Gastrocnemius medialis (tissue), 4 donors: ENCODE measurements around the gene GRM8. TPM values are rescaled to one million over a fixed set of nuclear protein-coding genes. Genes with fewer than 3 reads are reported as not detected.

Experiments used
- ATAC-seq, 2 donors: fragments of 150-250 bp; one replicate each; pipeline ENCODE4 v1.9.1; 2016
- DNase-seq, 2 donors: peaks; one replicate each; pipeline ENCODE4 v3.0.0-alpha.2; 2019
- H3K27ac ChIP-seq, 4 donors: fragments of 200-600 bp; sonication (generic); 1 replicate in 1 of 4; 2 replicates in 3 of 4; pipeline ENCODE4 v1.5.1; 2016 to 2018; ENCODE audit warnings: mild to moderate bottlenecking in 2 of 4, moderate library complexity in 1 of 4
- H3K27me3 ChIP-seq, 3 donors: fragments of 200-600 bp; sonication (generic) in 2 of 3; 1 replicate in 1 of 3; 2 replicates in 2 of 3; pipeline versions ENCODE4 v1.5.1 to v1.6.0; 2016 to 2019; ENCODE audit warnings: mild to moderate bottlenecking in 1 of 3, moderate library complexity in 1 of 3
- H3K36me3 ChIP-seq, 2 donors: fragments of 200-600 bp; sonication (generic) in 1 of 2; one replicate each; pipeline ENCODE4 v1.5.1; 2017 to 2018
- H3K4me1 ChIP-seq, 2 donors: fragments of 200-600 bp; sonication (generic) in 1 of 2; one replicate each; pipeline ENCODE4 v1.5.1; 2016 to 2017; ENCODE audit warnings: mild to moderate bottlenecking in 2 of 2
- H3K4me3 ChIP-seq, 4 donors: fragments of 200-600 bp; sonication (generic) in 3 of 4; 1 replicate in 1 of 4; 2 replicates in 3 of 4; pipeline ENCODE4 v1.5.1; 2016 to 2019; ENCODE audit warnings: mild to moderate bottlenecking in 2 of 4
- H3K9me3 ChIP-seq, 3 donors: fragments of 200-600 bp; sonication (generic) in 2 of 3; 1 replicate in 1 of 3; 2 replicates in 2 of 3; pipeline ENCODE4 v1.5.1; 2016 to 2019
- POLR2A ChIP-seq, 2 donors: fragments of 450-650 bp; IDR thresholded peaks; one replicate each; pipeline ENCODE4 v1.6.1; 2017; ENCODE audit warnings: antibody characterized with exemption in 2 of 2, mild to moderate bottlenecking in 2 of 2, moderate library complexity in 2 of 2
- in situ Hi-C, 4 donors: fragments of 200-750 bp; cut with MboI; loops; one replicate each; pipeline versions ENCODE4 v1.15.0 to v1.8.0; 2017; ENCODE audit warnings: low sequenced_read_pairs in 4 of 4
- intact Hi-C: fragments of 100-400 bp; cut with DNase I; formaldehyde crosslinking; loops from one replicate; pipeline ENCODE4 v1.15.1; 2023; ENCODE audit warnings: low total_unique reads
- total RNA-seq, 4 donors: library from RNA; depleted of rRNA; stranded (reverse); fragments of >200 nt; gene quantifications; one replicate each; pipeline versions ENCODE4 v1.1.0 to v1.2.3, GENCODE V29; 2016
- TF ChIP-seq, protein P1 (sequence below), 5 experiments: fragments of 450-650 bp in 3 of 5; fragments of 200-600 bp in 2 of 5; sonication (generic) in 2 of 5; IDR thresholded peaks in 4 of 5; conservative IDR thresholded peaks in 1 of 5; 1 replicate in 4 of 5; 2 replicates in 1 of 5; pipeline ENCODE4 v1.5.1; 2016 to 2019; ENCODE audit warnings: antibody characterized with exemption in 5 of 5, mild to moderate bottlenecking in 3 of 5, moderate library complexity in 3 of 5

Gene GRM8
- total RNA-seq, 4 donors from 2014 or later: not detected

DNA sequence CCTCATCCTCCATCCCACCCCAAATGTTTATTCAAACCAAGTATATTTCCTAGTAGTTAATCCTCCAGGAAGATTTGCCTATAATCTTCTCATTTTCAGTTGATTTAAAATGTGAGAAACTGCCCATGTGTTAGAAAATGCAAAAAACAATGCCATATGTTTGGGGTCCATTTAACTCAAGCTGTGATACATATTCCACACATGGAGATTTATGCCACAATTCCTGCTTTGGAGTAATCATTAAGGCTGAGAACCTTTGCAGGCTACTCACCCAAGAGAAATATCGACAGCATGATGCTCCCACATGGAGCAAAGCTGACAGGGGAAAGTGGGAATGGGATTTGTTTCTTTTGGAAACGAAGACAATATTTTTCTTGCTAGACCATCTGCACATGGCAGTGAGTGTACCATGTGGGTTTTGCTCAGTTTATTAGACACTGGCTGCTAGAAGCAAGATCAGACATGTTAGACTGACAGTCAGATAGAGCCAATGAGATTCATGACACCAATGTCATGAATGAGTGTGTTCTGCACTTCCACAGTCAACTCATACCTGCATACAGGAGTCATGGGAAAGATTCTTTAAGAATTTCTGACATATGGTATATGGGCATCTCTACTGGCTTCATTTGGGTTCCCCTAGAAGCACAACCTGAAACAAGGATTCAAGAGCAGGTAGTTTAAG is 3.4 kb upstream of the GRM8 start:
- in situ Hi-C loops (no loop called here), intact Hi-C loops (no loop called here)
- Histone ChIP-seq H3K4me1 (peaks cover 11 to 12% of the 10 kb centered on the region in 2 donors), H3K27me3 (peaks cover 12 to 15% (median 13%) of the 10 kb centered on the region in 3 donors), H3K9me3 (no peaks in the 10 kb centered on the region), H3K27ac (no peak overlapping the region), H3K36me3 (no peaks in the 10 kb centered on the region), H3K4me3 (no peak overlapping the region)
- DNase-seq (no peak), ATAC-seq (no peak)
- TF ChIP-seq, protein P1, sequence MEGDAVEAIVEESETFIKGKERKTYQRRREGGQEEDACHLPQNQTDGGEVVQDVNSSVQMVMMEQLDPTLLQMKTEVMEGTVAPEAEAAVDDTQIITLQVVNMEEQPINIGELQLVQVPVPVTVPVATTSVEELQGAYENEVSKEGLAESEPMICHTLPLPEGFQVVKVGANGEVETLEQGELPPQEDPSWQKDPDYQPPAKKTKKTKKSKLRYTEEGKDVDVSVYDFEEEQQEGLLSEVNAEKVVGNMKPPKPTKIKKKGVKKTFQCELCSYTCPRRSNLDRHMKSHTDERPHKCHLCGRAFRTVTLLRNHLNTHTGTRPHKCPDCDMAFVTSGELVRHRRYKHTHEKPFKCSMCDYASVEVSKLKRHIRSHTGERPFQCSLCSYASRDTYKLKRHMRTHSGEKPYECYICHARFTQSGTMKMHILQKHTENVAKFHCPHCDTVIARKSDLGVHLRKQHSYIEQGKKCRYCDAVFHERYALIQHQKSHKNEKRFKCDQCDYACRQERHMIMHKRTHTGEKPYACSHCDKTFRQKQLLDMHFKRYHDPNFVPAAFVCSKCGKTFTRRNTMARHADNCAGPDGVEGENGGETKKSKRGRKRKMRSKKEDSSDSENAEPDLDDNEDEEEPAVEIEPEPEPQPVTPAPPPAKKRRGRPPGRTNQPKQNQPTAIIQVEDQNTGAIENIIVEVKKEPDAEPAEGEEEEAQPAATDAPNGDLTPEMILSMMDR (IDR thresholded peaks at IDR 0.05 in 4 of 5, conservative IDR thresholded peaks at IDR 0.05 in 1 of 5): no peak
- no peak for TF ChIP-seq POLR2A (IDR thresholded peaks at IDR 0.05)

DNA sequence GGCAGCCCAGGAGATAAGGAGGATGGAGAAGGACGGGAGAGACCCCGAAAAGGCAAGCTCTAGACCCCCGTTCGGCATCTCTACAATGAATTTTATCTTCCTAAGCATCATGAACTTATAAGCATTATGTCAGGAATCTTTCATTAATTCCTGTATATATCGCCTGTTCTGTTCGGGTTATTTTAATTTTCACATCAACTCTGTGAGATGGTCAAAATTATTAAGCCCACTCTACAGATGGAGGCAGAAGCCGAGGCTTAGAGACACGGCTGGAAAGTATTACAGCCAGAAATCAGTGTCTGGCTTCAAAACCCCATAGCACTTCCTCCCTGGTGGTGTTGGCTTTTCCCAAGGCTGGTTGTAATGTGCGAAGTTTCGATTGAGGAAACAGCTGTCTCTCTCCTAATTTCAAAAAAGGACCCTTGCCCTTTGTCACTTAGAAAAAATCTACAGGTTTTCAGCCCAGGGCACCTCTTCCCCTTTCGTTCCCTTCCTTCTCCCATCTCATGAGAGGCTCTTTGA is 1.5 kb upstream of the GRM8 start:
- Histone ChIP-seq H3K9me3 (no peaks in the 10 kb centered on the region), H3K36me3 (no peaks in the 10 kb centered on the region), H3K4me3 (peak overlapping the region in 3 of 4 donors; percentile 54 to 70 (median 67)), H3K27ac (no peak overlapping the region), H3K27me3 (peaks cover 32 to 33% (median 32%) of the 10 kb centered on the region in 3 donors), H3K4me1 (peaks cover 16 to 17% of the 10 kb centered on the region in 2 donors)
- intact Hi-C loops: no loop called here
- TF ChIP-seq POLR2A (IDR thresholded peaks at IDR 0.05): no peak
- in situ Hi-C loops: no loop called here
- DNase-seq (no peak), ATAC-seq (no peak)

DNA sequence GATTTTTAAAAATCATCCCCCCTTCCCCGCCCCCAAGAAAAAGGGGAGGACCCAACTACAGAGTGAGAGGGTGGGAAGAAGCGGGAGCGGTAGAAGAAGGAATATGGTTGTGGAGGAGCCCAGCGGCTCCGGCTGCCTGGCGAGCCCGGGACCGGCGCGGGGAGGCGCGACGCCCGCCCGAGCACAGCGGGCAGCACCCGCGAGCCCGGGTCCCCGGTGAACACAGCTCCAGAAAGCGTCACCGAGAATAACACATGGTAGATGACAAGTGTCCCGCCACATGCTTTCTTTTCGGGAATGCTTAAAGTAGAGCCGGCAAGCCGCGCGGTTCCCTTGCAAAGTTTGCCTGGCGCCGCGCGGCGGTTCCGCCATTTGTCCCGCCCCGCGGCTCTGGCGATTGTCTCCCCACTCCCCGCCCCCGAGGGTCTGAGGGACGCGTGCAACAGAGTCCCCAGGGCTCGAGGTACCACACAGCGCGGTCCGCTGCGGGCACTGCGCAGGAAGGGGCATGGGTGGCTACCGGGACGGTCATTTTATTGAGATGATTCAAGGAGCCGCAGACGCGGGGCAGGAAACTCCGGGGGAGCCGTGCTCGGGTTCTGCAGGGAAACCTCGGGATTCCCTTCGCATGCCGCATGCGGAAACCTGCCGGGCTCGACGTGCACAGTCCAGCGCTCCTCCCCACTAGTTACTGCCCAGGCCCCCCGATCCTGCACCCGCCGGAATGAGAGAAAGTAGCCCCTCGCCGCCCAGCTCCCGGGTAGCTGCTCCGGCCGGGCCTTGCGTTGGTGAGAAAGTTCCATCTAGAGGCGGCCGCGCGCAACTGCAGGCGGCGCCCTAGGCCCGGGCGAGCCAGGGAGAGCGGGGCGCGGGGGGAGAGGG is 781 bp upstream of the GRM8 start:
- intact Hi-C loops (no loop called here), in situ Hi-C loops (no loop called here)
- peak in 1 of 2 donors; percentile 19 for DNase-seq
- H3K27me3 ChIP-seq: peaks cover 32 to 39% (median 34%) of the 10 kb centered on the region in 3 donors
- H3K4me3 ChIP-seq: peak overlapping the region; percentile 54 to 74 (median 68)
- TF ChIP-seq, protein P1 (IDR thresholded peaks at IDR 0.05 in 4 of 5, conservative IDR thresholded peaks at IDR 0.05 in 1 of 5): peak; percentile 46 to 91 (median 75)
- no peak for TF ChIP-seq POLR2A (IDR thresholded peaks at IDR 0.05)
- no peaks in the 10 kb centered on the region for H3K9me3 ChIP-seq
- H3K27ac ChIP-seq: no peak overlapping the region
- peaks cover 16 to 17% of the 10 kb centered on the region in 2 donors for H3K4me1 ChIP-seq
- peak; percentile 63 to 76 for ATAC-seq
- H3K36me3 ChIP-seq: no peaks in the 10 kb centered on the region

DNA sequence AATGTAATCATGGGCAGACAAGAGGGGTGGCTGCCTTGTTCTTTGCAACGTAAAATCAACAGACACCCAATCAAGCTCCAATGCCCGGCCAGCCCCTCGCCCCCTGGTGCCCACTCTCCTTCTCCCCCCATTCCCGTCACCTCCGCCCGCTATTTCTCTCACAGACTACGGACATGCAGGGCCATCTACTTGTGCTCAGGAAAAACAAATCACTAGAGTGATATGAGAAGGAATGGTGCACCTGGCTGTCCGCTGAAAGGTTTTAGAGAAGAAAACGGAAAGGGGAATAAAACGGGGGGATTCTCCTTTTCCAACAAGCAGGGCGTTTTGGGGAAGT is 396 bp downstream of the GRM8 start:
- DNase-seq (no peak), ATAC-seq (no peak)
- H3K36me3 ChIP-seq: no peaks in the 10 kb centered on the region
- H3K9me3 ChIP-seq: no peaks in the 10 kb centered on the region
- in situ Hi-C loops (no loop called here), intact Hi-C loops (no loop called here)
- peaks cover 16 to 17% of the 10 kb centered on the region in 2 donors for H3K4me1 ChIP-seq
- peak overlapping the region; percentile 54 to 74 (median 68) for H3K4me3 ChIP-seq
- H3K27ac ChIP-seq: no peak overlapping the region
- peaks cover 40 to 46% (median 41%) of the 10 kb centered on the region in 3 donors for H3K27me3 ChIP-seq
- no peak for TF ChIP-seq POLR2A (IDR thresholded peaks at IDR 0.05)
- TF ChIP-seq, protein P1 (IDR thresholded peaks at IDR 0.05 in 4 of 5, conservative IDR thresholded peaks at IDR 0.05 in 1 of 5): no peak
